SJCRH30 (cell line): ENCODE results near the gene SLC22A25. TPM values are rescaled to one million over a fixed set of nuclear protein-coding genes. Genes with fewer than 3 reads are reported as not detected.

ENCODE experiments used
- total RNA-seq: library from RNA; depleted of rRNA; stranded (reverse); fragments of >200 nt; shearing (Covaris generic); gene quantifications from 2 replicates; pipeline ENCODE4 v1.2.3, GENCODE V29; 2014; rRNA removed

The SLC22A25 gene
- total RNA-seq, 1 experiment from 2014 or later, result not detected

Other genes with a start within 250 kb of the SLC22A25 start
- not detected in 2 replicates for gene SLC22A8, start 227.8 kb downstream of the SLC22A25 start, total RNA-seq
- not detected in 2 replicates for gene SLC22A24, start 99.4 kb downstream of the SLC22A25 start, total RNA-seq
- not detected in 2 replicates for gene SLC22A9, start 126.2 kb upstream of the SLC22A25 start, total RNA-seq
- gene PLAAT5, start 247.6 kb upstream of the SLC22A25 start, total RNA-seq, result 0.06 TPM in 1 of 2 replicates, not detected in the other